ENCODE results near the gene ADGRF4.

The ADGRF4 gene

GRCh38 chr6:47716207-47716606 is 17.8 kb downstream of the ADGRF4 start:
- no peak overlapping the region for H3K4me3 ChIP-seq (ENCODE audit: low read length)
- TF ChIP-seq, protein P1, sequence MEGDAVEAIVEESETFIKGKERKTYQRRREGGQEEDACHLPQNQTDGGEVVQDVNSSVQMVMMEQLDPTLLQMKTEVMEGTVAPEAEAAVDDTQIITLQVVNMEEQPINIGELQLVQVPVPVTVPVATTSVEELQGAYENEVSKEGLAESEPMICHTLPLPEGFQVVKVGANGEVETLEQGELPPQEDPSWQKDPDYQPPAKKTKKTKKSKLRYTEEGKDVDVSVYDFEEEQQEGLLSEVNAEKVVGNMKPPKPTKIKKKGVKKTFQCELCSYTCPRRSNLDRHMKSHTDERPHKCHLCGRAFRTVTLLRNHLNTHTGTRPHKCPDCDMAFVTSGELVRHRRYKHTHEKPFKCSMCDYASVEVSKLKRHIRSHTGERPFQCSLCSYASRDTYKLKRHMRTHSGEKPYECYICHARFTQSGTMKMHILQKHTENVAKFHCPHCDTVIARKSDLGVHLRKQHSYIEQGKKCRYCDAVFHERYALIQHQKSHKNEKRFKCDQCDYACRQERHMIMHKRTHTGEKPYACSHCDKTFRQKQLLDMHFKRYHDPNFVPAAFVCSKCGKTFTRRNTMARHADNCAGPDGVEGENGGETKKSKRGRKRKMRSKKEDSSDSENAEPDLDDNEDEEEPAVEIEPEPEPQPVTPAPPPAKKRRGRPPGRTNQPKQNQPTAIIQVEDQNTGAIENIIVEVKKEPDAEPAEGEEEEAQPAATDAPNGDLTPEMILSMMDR (conservative IDR thresholded peaks at IDR 0.05; ENCODE audit: low read length) = no peak
- no peak for DNase-seq (ENCODE audit: low read depth)

GRCh38 chr6:47718571-47718970 is 20.2 kb downstream of the ADGRF4 start:
- H3K4me3 ChIP-seq (ENCODE audit: low read length) = no peak overlapping the region
- no peak for DNase-seq (ENCODE audit: low read depth)
- TF ChIP-seq, protein P1 (conservative IDR thresholded peaks at IDR 0.05; ENCODE audit: low read length) = no peak

DNA sequence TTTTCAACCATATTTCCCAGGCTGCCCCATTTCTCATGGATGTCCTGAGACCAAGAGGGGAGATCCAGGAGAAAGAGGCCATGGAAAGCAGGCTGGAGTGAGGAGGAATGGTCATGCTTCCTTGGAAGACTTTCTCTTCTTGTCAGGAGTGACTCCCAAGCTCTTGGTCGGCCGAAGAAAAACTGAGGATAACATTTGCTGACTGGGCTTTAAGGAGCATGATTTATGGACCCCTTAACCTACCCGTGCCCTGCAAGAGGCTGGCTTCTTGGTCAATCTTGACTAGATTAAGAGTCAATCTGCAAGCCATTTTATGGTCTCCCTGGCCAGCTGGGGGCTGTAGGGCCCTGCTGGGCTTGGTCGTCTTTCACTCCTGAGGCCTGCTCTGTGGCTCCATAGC is 22.8 kb downstream of the ADGRF4 start:
- no peak for DNase-seq (ENCODE audit: low read depth)
- H3K4me3 ChIP-seq (ENCODE audit: low read length) = no peak overlapping the region
- TF ChIP-seq, protein P1 (conservative IDR thresholded peaks at IDR 0.05; ENCODE audit: low read length) = no peak

DNA sequence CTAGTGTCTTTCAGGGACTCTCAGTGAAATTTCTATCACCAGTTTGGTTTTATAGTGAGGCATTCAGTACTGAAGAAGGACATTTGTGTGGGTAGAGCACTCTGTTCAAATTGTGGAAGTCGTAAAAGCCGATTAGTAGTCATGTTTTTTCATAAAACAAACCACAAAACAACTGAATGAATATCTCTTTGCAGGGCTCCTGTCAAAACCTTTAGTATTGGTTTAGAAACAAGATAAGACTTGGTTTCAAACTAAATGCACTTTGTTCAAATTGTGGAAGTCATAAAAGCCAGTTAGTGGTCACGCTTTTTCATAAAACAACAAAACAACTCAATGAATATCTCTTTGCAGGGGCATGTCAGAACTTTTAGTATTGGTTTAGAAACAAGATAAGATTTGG is 23.8 kb downstream of the ADGRF4 start:
- TF ChIP-seq, protein P1 (conservative IDR thresholded peaks at IDR 0.05; ENCODE audit: low read length) = no peak
- DNase-seq (ENCODE audit: low read depth) = no peak

GRCh38 chr6:47724300-47724699 is 25.9 kb downstream of the ADGRF4 start:
- no peak overlapping the region for H3K4me3 ChIP-seq (ENCODE audit: low read length)
- TF ChIP-seq, protein P1 (conservative IDR thresholded peaks at IDR 0.05; ENCODE audit: low read length) = no peak
- no peak for DNase-seq (ENCODE audit: low read depth)

More for the DNA sequence above, 23.8 kb downstream of the ADGRF4 start:
- no peak overlapping the region for H3K4me3 ChIP-seq (ENCODE audit: low read length)

DNA sequence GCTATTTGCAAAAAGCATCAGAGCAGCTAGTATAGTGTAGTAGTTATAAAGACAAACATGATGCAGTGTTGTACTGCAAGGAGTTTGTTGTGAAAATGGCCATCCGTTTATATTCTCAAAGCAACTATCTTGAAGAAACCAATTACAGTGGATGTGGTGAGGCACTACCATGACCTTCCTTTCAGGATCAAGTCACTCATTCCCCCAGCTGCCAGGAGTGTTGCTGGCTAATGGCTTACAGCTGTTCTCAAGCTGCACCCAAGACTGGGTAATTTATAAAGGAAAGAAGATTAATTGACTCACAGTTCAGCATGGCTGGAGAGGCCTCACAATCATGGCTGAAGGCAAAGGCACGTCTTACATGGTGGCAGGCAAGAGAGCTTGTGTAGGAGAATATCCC is 29.0 kb downstream of the ADGRF4 start:
- TF ChIP-seq, protein P1 (conservative IDR thresholded peaks at IDR 0.05; ENCODE audit: low read length) = no peak
- H3K4me3 ChIP-seq (ENCODE audit: low read length) = no peak overlapping the region
- DNase-seq (ENCODE audit: low read depth) = no peak

- no peak for DNase-seq (ENCODE audit: low read depth)
Measured at GRCh38 chr6:47729019-47729418, 30.6 kb downstream of the ADGRF4 start.

More at GRCh38 chr6:47729019-47729418, 30.6 kb downstream of the ADGRF4 start:
- no peak overlapping the region for H3K4me3 ChIP-seq (ENCODE audit: low read length)
- TF ChIP-seq, protein P1 (conservative IDR thresholded peaks at IDR 0.05; ENCODE audit: low read length) = no peak

Measured in AG10803 (cell line).